Activated CD8-positive, alpha-beta T cell treated with anti-CD3 and anti-CD28 coated beads for 36 hours (primary cell): Measurements from ENCODE around the gene EDNRA. TPM values are rescaled to one million over a fixed set of nuclear protein-coding genes. Genes with fewer than 3 reads are reported as not detected.

Experiments
- ATAC-seq: fragments of 200-7000 bp; cut with Tn5 transposase; one replicate; pipeline ENCODE4 v1.10.0; 2021; ENCODE audit warnings: mild to moderate bottlenecking, moderate library complexity
- CTCF ChIA-PET: fragments of 350-600 bp; sonication (Branson Sonifier 250); formaldehyde crosslinking; loops from one replicate; lab custom pipeline; 2021; ENCODE audit warnings: antibody characterized with exemption; lab: Charles Lee
- POLR2A ChIA-PET: fragments of 350-600 bp; sonication (Branson Sonifier 250); formaldehyde crosslinking; loops from one replicate; lab custom pipeline; 2021; ENCODE audit warnings: antibody characterized with exemption; lab: Charles Lee
- DNase-seq: peaks from one replicate; pipeline ENCODE4 v3.0.0-alpha.2; 2020
- H3K27ac Mint-ChIP-seq: one replicate; pipeline ENCODE4 v1.8.0; 2021; ENCODE audit warnings: mild to moderate bottlenecking, mixed read lengths
- H3K27me3 Mint-ChIP-seq: one replicate; pipeline ENCODE4 v1.8.0; 2021; ENCODE audit warnings: mixed read lengths
- H3K36me3 Mint-ChIP-seq: one replicate; pipeline ENCODE4 v1.8.0; 2021; ENCODE audit warnings: low read depth, mixed read lengths
- H3K4me1 Mint-ChIP-seq: one replicate; pipeline ENCODE4 v1.8.0; 2021; ENCODE audit warnings: low read depth, mixed read lengths
- H3K4me3 Mint-ChIP-seq: one replicate; pipeline ENCODE4 v1.8.0; 2021; ENCODE audit warnings: mild to moderate bottlenecking, moderate library complexity, mixed read lengths
- H3K9me3 Mint-ChIP-seq: one replicate; pipeline ENCODE4 v1.8.0; 2021; ENCODE audit warnings: mixed read lengths
- CTCF ChIP-seq: fragments of 200-600 bp; IDR thresholded peaks from one replicate; pipeline ENCODE4 v1.8.0; 2022; ENCODE audit warnings: antibody characterized with exemption, mild to moderate bottlenecking
- intact Hi-C: fragments of 100-400 bp; cut with micrococcal nuclease; formaldehyde crosslinking; loops from one replicate; pipeline ENCODE4 v1.10.0; 2022
- total RNA-seq, 2 experiments: library from RNA; stranded (reverse); gene quantifications; one replicate each; pipeline ENCODE4 v1.2.3, GENCODE V29; 2021

The EDNRA gene
- total RNA-seq, 2 experiments from 2014 or later: not detected

GRCh38 chr4:147580396-147580795 is 99.5 kb downstream of the EDNRA start:
- ATAC-seq: no peak
- DNase-seq: no peak
- intact Hi-C loops: no loop called here
- no peaks in the 10 kb centered on the region for H3K4me1 Mint-ChIP-seq
- ChIA-PET CTCF (interaction anchor here (1.3 to 2.2 kb wide), 2 partner anchors 10 to 62 kb away, joined by 6 to 8 read pairs; no protein-coding TSS in a partner anchor), POLR2A (no interaction called here)
- H3K9me3 Mint-ChIP-seq: peaks cover 3% of the 10 kb centered on the region
- H3K27ac Mint-ChIP-seq: no peak overlapping the region
- H3K27me3 Mint-ChIP-seq: no peaks in the 10 kb centered on the region
- H3K36me3 Mint-ChIP-seq: no peaks in the 10 kb centered on the region
- TF ChIP-seq CTCF: no peak
- no peak overlapping the region for H3K4me3 Mint-ChIP-seq

- CTCF ChIA-PET: interaction anchor here (2.2 kb wide), 1 partner anchor 8 kb away, joined by 8 read pairs; no protein-coding TSS in a partner anchor
- no peak for ATAC-seq
- Mint-ChIP-seq H3K27ac (no peak overlapping the region), H3K9me3 (peaks cover 3% of the 10 kb centered on the region), H3K4me1 (no peaks in the 10 kb centered on the region), H3K4me3 (no peak overlapping the region), H3K36me3 (no peaks in the 10 kb centered on the region), H3K27me3 (no peaks in the 10 kb centered on the region)
- intact Hi-C loops: no loop called here
- no peak for TF ChIP-seq CTCF
- no peak for DNase-seq
- POLR2A ChIA-PET: no interaction called here
Measured at GRCh38 chr4:147581606-147582350, 100.9 kb downstream of the EDNRA start.

- H3K27me3 Mint-ChIP-seq: no peaks in the 10 kb centered on the region
- CTCF ChIA-PET: interaction anchor here (2.2 kb wide), 1 partner anchor 8 kb away, joined by 8 read pairs; no protein-coding TSS in a partner anchor
- intact Hi-C loops: no loop called here
- no peak for ATAC-seq
- no peak for DNase-seq
- TF ChIP-seq CTCF: no peak
- no peak overlapping the region for H3K27ac Mint-ChIP-seq
- no peaks in the 10 kb centered on the region for H3K4me1 Mint-ChIP-seq
- POLR2A ChIA-PET: no interaction called here
- H3K36me3 Mint-ChIP-seq: no peaks in the 10 kb centered on the region
- peaks cover 3% of the 10 kb centered on the region for H3K9me3 Mint-ChIP-seq
- no peak overlapping the region for H3K4me3 Mint-ChIP-seq
Measured at GRCh38 chr4:147582386-147583060, 101.6 kb downstream of the EDNRA start.

- POLR2A ChIA-PET: no interaction called here
Measured at GRCh38 chr4:147583876-147584275, 103.0 kb downstream of the EDNRA start.

More at GRCh38 chr4:147583876-147584275, 103.0 kb downstream of the EDNRA start:
- no peak overlapping the region for H3K27ac Mint-ChIP-seq
- ATAC-seq (no peak), DNase-seq (no peak)
- TF ChIP-seq CTCF: no peak
- H3K4me3 Mint-ChIP-seq: no peak overlapping the region
- CTCF ChIA-PET: interaction anchor here (1.0 kb wide), 1 partner anchor 12 kb away, joined by 3 read pairs; no protein-coding TSS in a partner anchor
- H3K4me1 Mint-ChIP-seq: no peaks in the 10 kb centered on the region
- intact Hi-C loops: no loop called here
- peaks cover 3% of the 10 kb centered on the region for H3K9me3 Mint-ChIP-seq
- no peaks in the 10 kb centered on the region for H3K27me3 Mint-ChIP-seq
- no peaks in the 10 kb centered on the region for H3K36me3 Mint-ChIP-seq
